ENCODE results near the gene MTARC2.
A peak's percentile ranks its signal among the peaks of the same experiment; 100 is the strongest.

Gene MTARC2

GRCh38 chr1:220748089-220748934 lies at the start of gene MTARC2:
Gene MTARC2, plus strand, starts transcription at chr1:220748322. Its CDS starts 210 bp downstream, at chr1:220748532.
- TF ChIP-seq CTCF (IDR thresholded peaks at IDR 0.05; ENCODE audit: control insufficient read depth, extremely low read depth, insufficient read depth) = peak; percentile 0; the same call in 1 of the 2 replicates
- peak; percentile 95 for DNase-seq (ENCODE audit: low read depth)
- H3K4me3 ChIP-seq (ENCODE audit: low read depth, low read length) = peak within 1 kb of the TSS; percentile 63

- H3K4me3 ChIP-seq (ENCODE audit: low read depth, low read length) = no peak overlapping the region
- TF ChIP-seq CTCF (IDR thresholded peaks at IDR 0.05; ENCODE audit: control insufficient read depth, extremely low read depth, insufficient read depth) = no peak
- DNase-seq (ENCODE audit: low read depth) = no peak
Measured at GRCh38 chr1:220698607-220699016, 49.5 kb upstream of the MTARC2 start.

GRCh38 chr1:220699044-220699443 lies 49.1 kb upstream of the MTARC2 start:
- TF ChIP-seq CTCF (IDR thresholded peaks at IDR 0.05; ENCODE audit: control insufficient read depth, extremely low read depth, insufficient read depth) = no peak
- no peak for DNase-seq (ENCODE audit: low read depth)
- no peak overlapping the region for H3K4me3 ChIP-seq (ENCODE audit: low read depth, low read length)

- DNase-seq (ENCODE audit: low read depth) = peak; percentile 78
- H3K4me3 ChIP-seq (ENCODE audit: low read depth, low read length) = no peak overlapping the region
- no peak for TF ChIP-seq CTCF (IDR thresholded peaks at IDR 0.05; ENCODE audit: control insufficient read depth, extremely low read depth, insufficient read depth)
Measured at GRCh38 chr1:220700556-220701179, 47.5 kb upstream of the MTARC2 start.

- no peak for TF ChIP-seq CTCF (IDR thresholded peaks at IDR 0.05; ENCODE audit: control insufficient read depth, extremely low read depth, insufficient read depth)
- no peak overlapping the region for H3K4me3 ChIP-seq (ENCODE audit: low read depth, low read length)
- no peak for DNase-seq (ENCODE audit: low read depth)
Measured at GRCh38 chr1:220701974-220702373, 46.1 kb upstream of the MTARC2 start.

- H3K4me3 ChIP-seq (ENCODE audit: low read depth, low read length) = no peak overlapping the region
- no peak for TF ChIP-seq CTCF (IDR thresholded peaks at IDR 0.05; ENCODE audit: control insufficient read depth, extremely low read depth, insufficient read depth)
- DNase-seq (ENCODE audit: low read depth) = no peak
Measured at GRCh38 chr1:220702733-220703270, 45.3 kb upstream of the MTARC2 start.

All from LNCaP clone FGC (cell line).